Smooth muscle cell (in vitro differentiated cells): ENCODE data around the gene MAP3K13. TPM values are rescaled to one million over a fixed set of nuclear protein-coding genes. Genes with fewer than 3 reads are reported as not detected.

Experiments
- DNase-seq: peaks from one replicate; lab custom pipeline; 2025; ENCODE audit not compliant: unreplicated experiment; lab: John Stamatoyannopoulos, UW
- H2AFZ ChIP-seq: fragments of 200-600 bp; sonication (generic); 2 replicates; pipeline ENCODE4 v1.6.0; 2016; ENCODE audit warnings: antibody characterized with exemption, low read depth, mild to moderate bottlenecking
- H3F3A ChIP-seq: fragments of 200-600 bp; sonication (generic); 2 replicates; pipeline ENCODE4 v1.6.0; 2017; ENCODE audit warnings: antibody characterized with exemption, low read depth
- H3K27ac ChIP-seq: fragments of 200-600 bp; sonication (generic); 2 replicates; pipeline ENCODE4 v1.5.1; 2016; ENCODE audit warnings: low read depth, mild to moderate bottlenecking
- H3K27me3 ChIP-seq: fragments of 200-600 bp; sonication (generic); 2 replicates; pipeline ENCODE4 v1.6.1; 2016; ENCODE audit warnings: low read depth, mild to moderate bottlenecking
- H3K36me3 ChIP-seq: fragments of 200-600 bp; sonication (generic); 2 replicates; pipeline ENCODE4 v1.5.1; 2016; ENCODE audit warnings: low read depth
- H3K4me1 ChIP-seq: fragments of 200-600 bp; sonication (generic); 2 replicates; pipeline ENCODE4 v1.5.1; 2016; ENCODE audit warnings: low read depth
- H3K4me2 ChIP-seq: fragments of 200-600 bp; sonication (generic); 2 replicates; pipeline ENCODE4 v1.6.0; 2016; ENCODE audit warnings: mild to moderate bottlenecking
- H3K4me3 ChIP-seq: fragments of 200-600 bp; sonication (generic); 2 replicates; pipeline ENCODE4 v1.5.1; 2016; ENCODE audit warnings: mild to moderate bottlenecking
- H3K79me2 ChIP-seq: fragments of 200-600 bp; sonication (generic); 2 replicates; pipeline ENCODE4 v1.6.0; 2016; ENCODE audit warnings: low read depth, mild to moderate bottlenecking
- H3K9ac ChIP-seq: fragments of 200-600 bp; sonication (generic); 2 replicates; pipeline ENCODE4 v1.6.0; 2016; ENCODE audit warnings: low read depth
- H3K9me3 ChIP-seq: fragments of 200-600 bp; sonication (generic); replicated peaks from 2 replicates; pipeline ENCODE4 v1.5.1; 2016; ENCODE audit warnings: low read depth
- H4K20me1 ChIP-seq: fragments of 200-600 bp; sonication (generic); 2 replicates; pipeline ENCODE4 v1.6.0; 2016; ENCODE audit warnings: low read depth
- CTCF ChIP-seq: fragments of 200-600 bp; sonication (generic); IDR thresholded peaks from 2 replicates; pipeline ENCODE4 v1.5.1; 2017; ENCODE audit warnings: borderline replicate concordance, mild to moderate bottlenecking, antibody characterized with exemption; ENCODE audit not compliant: insufficient read depth, poor library complexity, severe bottlenecking
- WGBS: methylation state at CpG from one replicate; pipeline ENCODE4 v1.1.7; 2016; ENCODE audit warnings: low lambda C conversion rate; 5-methylcytosine and 5-hydroxymethylcytosine counted together
- polyA plus RNA-seq: library from polyadenylated mRNA; unstranded; fragments of >200 nt; fragmentation: Nextera tagmentation; extraction: Ambion mirVana; gene quantifications from 2 replicates; pipeline ENCODE4 v1.2.1, GENCODE V29; 2016
- total RNA-seq: library from RNA; depleted of rRNA; stranded (reverse); fragments of >200 nt; gene quantifications from 2 replicates; pipeline ENCODE4 v1.2.3, GENCODE V29; 2014

Gene MAP3K13
- total and polyA plus RNA-seq, 2 experiments from 2014 or later, result 28.5 to 49.9 TPM

- DNase-seq, result no peak
- 83% methylated on average over 10 of the region's 10 CpGs for WGBS
- H3K79me2 ChIP-seq, result no peaks in the 10 kb centered on the region
- H3K9me3 ChIP-seq, result no peaks in the 10 kb centered on the region
- no peaks in the 10 kb centered on the region for H4K20me1 ChIP-seq
- peak overlapping the region; percentile 45 for H3K4me3 ChIP-seq
- H3K4me2 ChIP-seq, result no peak overlapping the region
- no peaks in the 10 kb centered on the region for H3K4me1 ChIP-seq
- H3K27ac ChIP-seq, result no peak overlapping the region
- no peaks in the 10 kb centered on the region for H3K27me3 ChIP-seq
- H2AFZ ChIP-seq, result no peak overlapping the region
- no peaks in the 10 kb centered on the region for H3K36me3 ChIP-seq
- no peaks in the 10 kb centered on the region for H3F3A ChIP-seq
- no peak for TF ChIP-seq CTCF
- H3K9ac ChIP-seq, result no peak overlapping the region
Observed at GRCh38 chr3:185328324-185329004, 34.5 kb upstream of the MAP3K13 start.

- no peaks in the 10 kb centered on the region for H3K36me3 ChIP-seq
- no peaks in the 10 kb centered on the region for H3K9me3 ChIP-seq
- H3K27ac ChIP-seq, result no peak overlapping the region
- no peaks in the 10 kb centered on the region for H4K20me1 ChIP-seq
- H3K9ac ChIP-seq, result no peak overlapping the region
- no peak for TF ChIP-seq CTCF
- no peaks in the 10 kb centered on the region for H3K79me2 ChIP-seq
- H3F3A ChIP-seq, result no peaks in the 10 kb centered on the region
- H3K27me3 ChIP-seq, result no peaks in the 10 kb centered on the region
- H3K4me2 ChIP-seq, result no peak overlapping the region
- H3K4me1 ChIP-seq, result no peaks in the 10 kb centered on the region
- DNase-seq, result no peak
- WGBS, result 77% methylated on average over 6 of the region's 6 CpGs
- H2AFZ ChIP-seq, result no peak overlapping the region
- no peak overlapping the region for H3K4me3 ChIP-seq
Observed at GRCh38 chr3:185330238-185330637, 32.7 kb upstream of the MAP3K13 start.

GRCh38 chr3:185330644-185331043 is 32.3 kb upstream of the MAP3K13 start:
- no peak overlapping the region for H3K27ac ChIP-seq
- TF ChIP-seq CTCF, result no peak
- H3K9me3 ChIP-seq, result no peaks in the 10 kb centered on the region
- H3K4me3 ChIP-seq, result no peak overlapping the region
- no peak overlapping the region for H2AFZ ChIP-seq
- no peaks in the 10 kb centered on the region for H3K36me3 ChIP-seq
- no peaks in the 10 kb centered on the region for H3K4me1 ChIP-seq
- H3K4me2 ChIP-seq, result no peak overlapping the region
- no peak overlapping the region for H3K9ac ChIP-seq
- H3F3A ChIP-seq, result no peaks in the 10 kb centered on the region
- no peak for DNase-seq
- H3K79me2 ChIP-seq, result no peaks in the 10 kb centered on the region
- no peaks in the 10 kb centered on the region for H3K27me3 ChIP-seq
- WGBS, result 81% methylated on average over 3 of the region's 3 CpGs
- no peaks in the 10 kb centered on the region for H4K20me1 ChIP-seq

GRCh38 chr3:185332026-185332735 is 30.8 kb upstream of the MAP3K13 start:
- TF ChIP-seq CTCF, result no peak
- no peak overlapping the region for H3K4me2 ChIP-seq

More at GRCh38 chr3:185332026-185332735, 30.8 kb upstream of the MAP3K13 start:
- Histone ChIP-seq H2AFZ (no peak overlapping the region), H3K79me2 (no peaks in the 10 kb centered on the region), H3K27ac (peak overlapping the region; percentile 46), H3K36me3 (no peaks in the 10 kb centered on the region), H3K9ac (no peak overlapping the region), H3F3A (no peaks in the 10 kb centered on the region), H4K20me1 (no peaks in the 10 kb centered on the region), H3K27me3 (no peaks in the 10 kb centered on the region), H3K4me3 (no peak overlapping the region), H3K9me3 (no peaks in the 10 kb centered on the region), H3K4me1 (no peaks in the 10 kb centered on the region)
- WGBS, result 79% methylated on average over 3 of the region's 3 CpGs
- no peak for DNase-seq
